HuH-7.5 (cell line): ENCODE results near the gene MACROD2.
"Not testable (repeated sequence)": the region's sequence is repeated elsewhere in the genome, so short reads cannot be mapped to it uniquely, and the experiment has no call there.

ENCODE experiments used
- DNase-seq: peaks from one replicate; pipeline ENCODE4 v3.0.0; 2011; ENCODE audit warnings: low spot score

MACROD2 gene

GRCh38 chr20:15763366-15763765 lies 1768.0 kb downstream of the MACROD2 start:
- no peak for DNase-seq

GRCh38 chr20:15767586-15767985 lies 1772.3 kb downstream of the MACROD2 start:
- DNase-seq: no peak

GRCh38 chr20:15767999-15768741 lies 1772.9 kb downstream of the MACROD2 start:
- DNase-seq: no peak

- no peak for DNase-seq
Measured at GRCh38 chr20:15772826-15773225, 1777.5 kb downstream of the MACROD2 start.

- no peak for DNase-seq
Measured at GRCh38 chr20:15774926-15775325, 1779.6 kb downstream of the MACROD2 start.

GRCh38 chr20:15776770-15777466 lies 1781.6 kb downstream of the MACROD2 start:
- DNase-seq: no peak

- no peak for DNase-seq
Measured at GRCh38 chr20:15784020-15784419, 1788.7 kb downstream of the MACROD2 start.

- no peak for DNase-seq
Measured at GRCh38 chr20:15789079-15789478, 1793.8 kb downstream of the MACROD2 start.

- no peak for DNase-seq
Measured at GRCh38 chr20:15792855-15793254, 1797.5 kb downstream of the MACROD2 start.

- no peak for DNase-seq
Measured at GRCh38 chr20:15794409-15794808, 1799.1 kb downstream of the MACROD2 start.

GRCh38 chr20:15795305-15796019 lies 1800.1 kb downstream of the MACROD2 start:
- no peak for DNase-seq

- no peak for DNase-seq
Measured at GRCh38 chr20:15799871-15800270, 1804.6 kb downstream of the MACROD2 start.

GRCh38 chr20:15802020-15802419 lies 1806.7 kb downstream of the MACROD2 start:
- DNase-seq: no peak

GRCh38 chr20:15805154-15805553 lies 1809.8 kb downstream of the MACROD2 start:
- no peak for DNase-seq

GRCh38 chr20:15806105-15806504 lies 1810.8 kb downstream of the MACROD2 start:
- no peak for DNase-seq

- no peak for DNase-seq
Measured at GRCh38 chr20:15807271-15807670, 1812.0 kb downstream of the MACROD2 start.

GRCh38 chr20:15807771-15808170 lies 1812.5 kb downstream of the MACROD2 start:
- not testable (repeated sequence) for DNase-seq

- DNase-seq: no peak
Measured at GRCh38 chr20:15811951-15812350, 1816.6 kb downstream of the MACROD2 start.

- no peak for DNase-seq
Measured at GRCh38 chr20:15812696-15813095, 1817.4 kb downstream of the MACROD2 start.

- DNase-seq: peak; percentile 31
Measured at GRCh38 chr20:15814360-15814759, 1819.0 kb downstream of the MACROD2 start.

GRCh38 chr20:15814911-15815310 lies 1819.6 kb downstream of the MACROD2 start:
- DNase-seq: no peak

GRCh38 chr20:15817351-15817750 lies 1822.0 kb downstream of the MACROD2 start:
- DNase-seq: no peak

- no peak for DNase-seq
Measured at GRCh38 chr20:15818651-15819071, 1823.3 kb downstream of the MACROD2 start.
